Measurements from ENCODE around the gene ANGPTL4.
A peak's percentile ranks its signal among the peaks of the same experiment; 100 is the strongest.
"Not testable (repeated sequence)": the region's sequence is repeated elsewhere in the genome, so short reads cannot be mapped to it uniquely, and the experiment has no call there.

Gene ANGPTL4

GRCh38 chr19:8334458-8335342 lies 29.3 kb upstream of the ANGPTL4 start:
- DNase-seq (ENCODE audit: low read depth), result peak; percentile 72

GRCh38 chr19:8335343-8336071 lies 28.4 kb upstream of the ANGPTL4 start:
- DNase-seq (ENCODE audit: low read depth), result no peak

- no peak for DNase-seq (ENCODE audit: low read depth)
These were observed 27.8 kb upstream of the ANGPTL4 start for GRCh38 chr19:8336072-8336569.

GRCh38 chr19:8336660-8337059 lies 27.3 kb upstream of the ANGPTL4 start:
- DNase-seq (ENCODE audit: low read depth), result no peak

GRCh38 chr19:8337728-8338127 lies 26.2 kb upstream of the ANGPTL4 start:
- DNase-seq (ENCODE audit: low read depth), result no peak

GRCh38 chr19:8338835-8339234 lies 25.1 kb upstream of the ANGPTL4 start:
- DNase-seq (ENCODE audit: low read depth), result no peak

GRCh38 chr19:8340341-8341096 lies 23.4 kb upstream of the ANGPTL4 start:
- no peak for DNase-seq (ENCODE audit: low read depth)

GRCh38 chr19:8341504-8341903 lies 22.5 kb upstream of the ANGPTL4 start:
- not testable (repeated sequence) for DNase-seq (ENCODE audit: low read depth)

GRCh38 chr19:8342316-8342683 lies 21.7 kb upstream of the ANGPTL4 start:
- no peak for DNase-seq (ENCODE audit: low read depth)

- DNase-seq (ENCODE audit: low read depth), result peak; percentile 94
These were observed 21.1 kb upstream of the ANGPTL4 start, which contains the start of gene KANK3 for GRCh38 chr19:8342684-8343482. Gene KANK3 (minus strand): TSS chr19:8343262. CDS start chr19:8337828, 5,434 bp downstream.

- DNase-seq (ENCODE audit: low read depth), result no peak
These were observed 20.5 kb upstream of the ANGPTL4 start for GRCh38 chr19:8343483-8343844.

GRCh38 chr19:8349629-8350372 lies 14.2 kb upstream of the ANGPTL4 start:
- not testable (repeated sequence) for DNase-seq (ENCODE audit: low read depth)

GRCh38 chr19:8352134-8352827 lies 11.7 kb upstream of the ANGPTL4 start:
- DNase-seq (ENCODE audit: low read depth), result peak; percentile 82

- DNase-seq (ENCODE audit: low read depth), result not testable (repeated sequence)
These were observed 11.1 kb upstream of the ANGPTL4 start for GRCh38 chr19:8352845-8353244.

- peak; percentile 99 for DNase-seq (ENCODE audit: low read depth)
These were observed 8.1 kb upstream of the ANGPTL4 start for GRCh38 chr19:8355631-8356402.

GRCh38 chr19:8357007-8357521 lies 6.9 kb upstream of the ANGPTL4 start:
- peak; percentile 60 for DNase-seq (ENCODE audit: low read depth)

- DNase-seq (ENCODE audit: low read depth), result no peak
These were observed 5.0 kb upstream of the ANGPTL4 start for GRCh38 chr19:8358948-8359347.

- DNase-seq (ENCODE audit: low read depth), result no peak
These were observed 3.8 kb upstream of the ANGPTL4 start for GRCh38 chr19:8360196-8360595.

Data from amniotic epithelial cell (primary cell).